ENCODE results near the gene DDX52.
"Not testable (repeated sequence)": the region's sequence is repeated elsewhere in the genome, so short reads cannot be mapped to it uniquely, and the experiment has no call there.

DDX52 gene

GRCh38 chr17:37643118-37643766 lies at the start of gene DDX52:
DDX52 (minus strand) TSS chr17:37643446; CDS start chr17:37643420, 26 bp downstream.
- H3K4me3 ChIP-seq (ENCODE audit: low read depth, low read length) = peak within 1 kb of the TSS; percentile 97
- H3K4me1 ChIP-seq (ENCODE audit: control insufficient read depth, insufficient read depth, low read length) = peaks cover 7% of the 10 kb centered on the region
- no peaks in the 10 kb centered on the region for H3K9me3 ChIP-seq (ENCODE audit: control insufficient read depth, insufficient read depth, low read length)
- H3K27me3 ChIP-seq (ENCODE audit: control insufficient read depth, insufficient read depth, low read length) = peaks cover 7% of the 10 kb centered on the region
- peaks cover 37% of the 10 kb centered on the region for H3K36me3 ChIP-seq (ENCODE audit: control insufficient read depth, insufficient read depth, low read length)
- H3K9ac ChIP-seq (ENCODE audit: low read depth, low read length) = peak within 1 kb of the TSS; percentile 96
- peak within 1 kb of the TSS; percentile 84 for H3K27ac ChIP-seq (ENCODE audit: low read depth, low read length)

- Histone ChIP-seq H3K27ac (ENCODE audit: low read depth, low read length) (no peak overlapping the region), H3K9ac (ENCODE audit: low read depth, low read length) (no peak overlapping the region), H3K9me3 (ENCODE audit: control insufficient read depth, insufficient read depth, low read length) (peaks cover 10% of the 10 kb centered on the region), H3K36me3 (ENCODE audit: control insufficient read depth, insufficient read depth, low read length) (no peaks in the 10 kb centered on the region), H3K4me3 (ENCODE audit: low read depth, low read length) (no peak overlapping the region), H3K4me1 (ENCODE audit: control insufficient read depth, insufficient read depth, low read length) (no peaks in the 10 kb centered on the region), H3K27me3 (ENCODE audit: control insufficient read depth, insufficient read depth, low read length) (no peaks in the 10 kb centered on the region)
Measured at GRCh38 chr17:37691807-37692206, 48.6 kb upstream of the DDX52 start.

GRCh38 chr17:37689317-37689716 lies 46.1 kb upstream of the DDX52 start:
- H3K27me3 ChIP-seq (ENCODE audit: control insufficient read depth, insufficient read depth, low read length) = no peaks in the 10 kb centered on the region
- no peaks in the 10 kb centered on the region for H3K36me3 ChIP-seq (ENCODE audit: control insufficient read depth, insufficient read depth, low read length)
- H3K9me3 ChIP-seq (ENCODE audit: control insufficient read depth, insufficient read depth, low read length) = peaks cover under 1% of the 10 kb centered on the region; the same call in 1 of the 2 replicates
- H3K27ac ChIP-seq (ENCODE audit: low read depth, low read length) = no peak overlapping the region
- H3K4me1 ChIP-seq (ENCODE audit: control insufficient read depth, insufficient read depth, low read length) = no peaks in the 10 kb centered on the region
- no peak overlapping the region for H3K9ac ChIP-seq (ENCODE audit: low read depth, low read length)
- H3K4me3 ChIP-seq (ENCODE audit: low read depth, low read length) = no peak overlapping the region

GRCh38 chr17:37683454-37683984 lies 40.3 kb upstream of the DDX52 start:
- H3K9ac ChIP-seq (ENCODE audit: low read depth, low read length) = no peak overlapping the region
- no peaks in the 10 kb centered on the region for H3K4me1 ChIP-seq (ENCODE audit: control insufficient read depth, insufficient read depth, low read length)
- H3K36me3 ChIP-seq (ENCODE audit: control insufficient read depth, insufficient read depth, low read length) = no peaks in the 10 kb centered on the region
- H3K27me3 ChIP-seq (ENCODE audit: control insufficient read depth, insufficient read depth, low read length) = no peaks in the 10 kb centered on the region
- H3K9me3 ChIP-seq (ENCODE audit: control insufficient read depth, insufficient read depth, low read length) = no peaks in the 10 kb centered on the region
- no peak overlapping the region for H3K27ac ChIP-seq (ENCODE audit: low read depth, low read length)
- H3K4me3 ChIP-seq (ENCODE audit: low read depth, low read length) = no peak overlapping the region

GRCh38 chr17:37682007-37682406 lies 38.8 kb upstream of the DDX52 start:
- H3K4me3 ChIP-seq (ENCODE audit: low read depth, low read length) = no peak overlapping the region
- H3K9ac ChIP-seq (ENCODE audit: low read depth, low read length) = no peak overlapping the region
- H3K27me3 ChIP-seq (ENCODE audit: control insufficient read depth, insufficient read depth, low read length) = no peaks in the 10 kb centered on the region
- H3K36me3 ChIP-seq (ENCODE audit: control insufficient read depth, insufficient read depth, low read length) = no peaks in the 10 kb centered on the region
- H3K9me3 ChIP-seq (ENCODE audit: control insufficient read depth, insufficient read depth, low read length) = no peaks in the 10 kb centered on the region
- no peak overlapping the region for H3K27ac ChIP-seq (ENCODE audit: low read depth, low read length)
- H3K4me1 ChIP-seq (ENCODE audit: control insufficient read depth, insufficient read depth, low read length) = no peaks in the 10 kb centered on the region

DNA sequence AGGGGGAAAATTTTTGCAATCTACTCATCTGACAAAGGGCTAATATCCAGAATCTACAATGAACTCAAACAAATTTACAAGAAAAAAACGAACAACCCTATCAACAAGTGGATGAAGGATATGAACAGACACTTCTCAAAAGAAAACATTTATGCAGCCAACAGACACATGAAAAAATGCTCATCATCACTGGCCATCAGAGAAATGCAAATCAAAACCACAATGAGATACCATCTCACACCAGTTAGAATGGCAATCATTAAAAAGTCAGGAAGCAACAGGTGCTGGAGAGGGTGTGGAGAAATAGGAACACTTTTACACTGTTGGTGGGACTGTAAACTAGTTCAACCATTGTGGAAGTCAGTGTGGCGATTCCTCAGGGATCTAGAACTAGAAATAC lies 36.7 kb upstream of the DDX52 start:
- not testable (repeated sequence) for H3K27ac ChIP-seq (ENCODE audit: low read depth, low read length); H3K9me3 ChIP-seq (ENCODE audit: control insufficient read depth, insufficient read depth, low read length); H3K27me3 ChIP-seq (ENCODE audit: control insufficient read depth, insufficient read depth, low read length); H3K9ac ChIP-seq (ENCODE audit: low read depth, low read length); H3K4me3 ChIP-seq (ENCODE audit: low read depth, low read length); H3K36me3 ChIP-seq (ENCODE audit: control insufficient read depth, insufficient read depth, low read length); H3K4me1 ChIP-seq (ENCODE audit: control insufficient read depth, insufficient read depth, low read length)

- H3K27me3 ChIP-seq (ENCODE audit: control insufficient read depth, insufficient read depth, low read length) = no peaks in the 10 kb centered on the region
- H3K36me3 ChIP-seq (ENCODE audit: control insufficient read depth, insufficient read depth, low read length) = no peaks in the 10 kb centered on the region
- H3K4me1 ChIP-seq (ENCODE audit: control insufficient read depth, insufficient read depth, low read length) = no peaks in the 10 kb centered on the region
- H3K9me3 ChIP-seq (ENCODE audit: control insufficient read depth, insufficient read depth, low read length) = no peaks in the 10 kb centered on the region
- H3K27ac ChIP-seq (ENCODE audit: low read depth, low read length) = no peak overlapping the region
- no peak overlapping the region for H3K4me3 ChIP-seq (ENCODE audit: low read depth, low read length)
- H3K9ac ChIP-seq (ENCODE audit: low read depth, low read length) = no peak overlapping the region
Measured at GRCh38 chr17:37678036-37678435, 34.8 kb upstream of the DDX52 start.

DNA sequence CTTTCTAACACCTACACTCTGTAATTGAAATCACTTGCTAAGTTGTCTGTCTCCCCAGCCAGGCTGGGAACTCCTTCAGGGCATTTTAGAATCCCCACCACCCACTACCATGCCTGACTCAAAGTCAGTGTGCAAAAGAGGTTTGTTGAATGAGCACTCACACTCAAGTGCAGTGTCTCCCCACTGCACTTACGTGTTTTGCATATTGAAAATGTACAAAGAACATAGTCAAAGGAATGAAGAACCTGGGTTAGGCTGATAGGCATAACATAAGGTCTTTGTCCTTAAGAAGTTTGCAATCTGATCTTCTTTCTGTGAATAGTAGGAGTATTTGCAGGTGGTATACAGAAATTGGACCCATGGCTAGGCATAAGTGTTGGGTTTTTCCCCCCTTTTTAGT lies 33.8 kb upstream of the DDX52 start:
- no peaks in the 10 kb centered on the region for H3K9me3 ChIP-seq (ENCODE audit: control insufficient read depth, insufficient read depth, low read length)
- no peaks in the 10 kb centered on the region for H3K36me3 ChIP-seq (ENCODE audit: control insufficient read depth, insufficient read depth, low read length)
- H3K9ac ChIP-seq (ENCODE audit: low read depth, low read length) = no peak overlapping the region
- no peak overlapping the region for H3K27ac ChIP-seq (ENCODE audit: low read depth, low read length)
- H3K4me3 ChIP-seq (ENCODE audit: low read depth, low read length) = no peak overlapping the region
- no peaks in the 10 kb centered on the region for H3K27me3 ChIP-seq (ENCODE audit: control insufficient read depth, insufficient read depth, low read length)
- H3K4me1 ChIP-seq (ENCODE audit: control insufficient read depth, insufficient read depth, low read length) = no peaks in the 10 kb centered on the region

DNA sequence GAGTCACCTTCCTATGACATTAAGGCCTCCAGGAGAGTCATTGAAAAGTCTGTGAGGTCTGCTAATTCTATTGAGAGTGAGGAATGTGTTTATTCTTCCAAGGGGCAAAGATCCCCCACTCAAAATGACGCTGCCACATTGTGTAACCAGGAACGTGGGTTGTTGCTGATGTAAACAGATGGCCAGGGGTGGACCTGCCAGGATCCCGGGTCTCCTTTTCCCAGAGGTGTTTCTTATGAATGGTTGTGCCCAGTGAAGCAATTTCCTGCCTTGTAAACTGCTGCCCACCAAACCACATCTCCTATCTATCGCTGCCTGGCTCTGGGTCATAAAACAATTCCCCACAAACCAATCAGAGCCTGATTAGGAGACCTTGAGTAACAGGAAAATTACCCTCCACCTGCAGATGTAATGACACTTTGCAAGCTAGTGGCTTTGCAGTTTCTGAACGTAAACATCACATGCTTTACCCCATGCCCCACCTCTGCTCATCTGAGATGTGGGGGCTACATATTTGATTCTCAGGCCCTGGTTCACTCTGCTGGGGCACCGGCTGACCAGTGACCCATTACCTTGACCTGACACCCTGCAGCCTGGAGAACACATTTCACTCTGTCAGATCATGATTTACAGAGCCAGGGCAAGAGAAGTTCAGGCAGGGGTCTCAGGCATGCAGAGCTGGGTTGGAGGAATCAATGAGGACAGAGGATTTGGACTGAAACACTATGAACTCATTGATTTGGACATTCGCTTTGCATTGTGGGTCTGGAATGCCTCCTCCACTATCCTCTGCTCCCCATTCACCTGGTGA lies 33.1 kb upstream of the DDX52 start:
- H3K36me3 ChIP-seq (ENCODE audit: control insufficient read depth, insufficient read depth, low read length) = no peaks in the 10 kb centered on the region
- no peaks in the 10 kb centered on the region for H3K4me1 ChIP-seq (ENCODE audit: control insufficient read depth, insufficient read depth, low read length)
- H3K27ac ChIP-seq (ENCODE audit: low read depth, low read length) = no peak overlapping the region

DNA sequence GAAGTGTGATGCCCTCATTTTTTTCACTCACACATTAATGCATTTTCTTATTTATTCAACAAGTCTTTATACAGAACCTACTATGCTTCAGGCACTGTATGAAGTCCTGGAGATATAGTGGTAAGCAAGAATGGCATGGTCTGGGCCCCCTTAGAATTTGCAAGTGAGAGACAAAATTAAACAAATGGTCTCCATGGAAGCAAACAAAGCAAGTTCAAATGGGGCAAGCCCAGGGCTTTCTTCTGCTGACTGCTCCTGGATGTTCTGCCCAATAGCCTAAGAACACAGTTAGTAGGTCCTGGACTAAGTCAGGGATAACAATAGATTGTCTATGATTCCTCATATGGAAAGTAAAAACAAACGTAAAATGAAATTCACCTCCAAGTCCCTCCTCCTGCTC lies 31.3 kb upstream of the DDX52 start:
- Histone ChIP-seq H3K9ac (ENCODE audit: low read depth, low read length) (no peak overlapping the region), H3K27ac (ENCODE audit: low read depth, low read length) (no peak overlapping the region), H3K27me3 (ENCODE audit: control insufficient read depth, insufficient read depth, low read length) (no peaks in the 10 kb centered on the region), H3K9me3 (ENCODE audit: control insufficient read depth, insufficient read depth, low read length) (no peaks in the 10 kb centered on the region), H3K4me3 (ENCODE audit: low read depth, low read length) (no peak overlapping the region), H3K36me3 (ENCODE audit: control insufficient read depth, insufficient read depth, low read length) (no peaks in the 10 kb centered on the region), H3K4me1 (ENCODE audit: control insufficient read depth, insufficient read depth, low read length) (no peaks in the 10 kb centered on the region)

More for the DNA sequence above, 33.1 kb upstream of the DDX52 start:
- Histone ChIP-seq H3K9ac (ENCODE audit: low read depth, low read length) (no peak overlapping the region), H3K9me3 (ENCODE audit: control insufficient read depth, insufficient read depth, low read length) (no peaks in the 10 kb centered on the region), H3K4me3 (ENCODE audit: low read depth, low read length) (no peak overlapping the region), H3K27me3 (ENCODE audit: control insufficient read depth, insufficient read depth, low read length) (no peaks in the 10 kb centered on the region)

DNA sequence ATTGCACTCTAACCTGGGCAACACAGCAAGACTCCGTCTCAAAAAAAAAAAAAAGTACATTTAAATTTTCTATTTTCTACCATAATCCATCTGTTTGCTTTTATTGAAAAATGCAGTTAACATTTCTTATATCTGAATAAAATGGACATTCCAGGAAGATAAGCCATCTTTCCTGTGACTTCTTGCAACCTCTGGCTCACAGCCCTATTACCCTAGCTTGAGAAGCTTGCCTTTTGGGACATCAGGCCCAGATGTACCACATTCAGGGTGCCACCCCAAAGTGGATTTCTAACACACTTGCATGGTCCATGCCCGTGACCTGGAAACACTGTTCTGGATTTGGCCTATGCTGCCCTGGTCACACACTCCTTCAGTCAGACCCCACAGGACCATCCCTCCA lies 30.1 kb upstream of the DDX52 start:
- no peak overlapping the region for H3K9ac ChIP-seq (ENCODE audit: low read depth, low read length)
- H3K4me1 ChIP-seq (ENCODE audit: control insufficient read depth, insufficient read depth, low read length) = no peaks in the 10 kb centered on the region

More for the DNA sequence above, 30.1 kb upstream of the DDX52 start:
- H3K27me3 ChIP-seq (ENCODE audit: control insufficient read depth, insufficient read depth, low read length) = no peaks in the 10 kb centered on the region
- H3K27ac ChIP-seq (ENCODE audit: low read depth, low read length) = no peak overlapping the region
- no peak overlapping the region for H3K4me3 ChIP-seq (ENCODE audit: low read depth, low read length)
- H3K9me3 ChIP-seq (ENCODE audit: control insufficient read depth, insufficient read depth, low read length) = no peaks in the 10 kb centered on the region
- no peaks in the 10 kb centered on the region for H3K36me3 ChIP-seq (ENCODE audit: control insufficient read depth, insufficient read depth, low read length)
